Natural killer cell (primary cell): ENCODE results near the gene LEMD2. TPM values are rescaled to one million over a fixed set of nuclear protein-coding genes. Genes with fewer than 3 reads are reported as not detected.

ENCODE experiments used
- ATAC-seq, 3 donors: fragments of 150-1000 bp in 2 of 3; fragments of 200-7000 bp in 1 of 3; cut with Tn5 transposase; 1 replicate in 1 of 3; 2 replicates in 2 of 3; pipeline ENCODE4 v1.10.0; 2021; ENCODE audit warnings: mild to moderate bottlenecking in 2 of 3, moderate library complexity in 2 of 3
- DNase-seq, 2 donors: peaks; one replicate each; pipeline versions ENCODE4 v3.0.0 to v3.0.0-alpha.2; 2013 to 2021; ENCODE audit warnings: mixed read lengths in 1 of 2
- H3K27ac ChIP-seq: one replicate; pipeline ENCODE4 v1.5.1; 2013; ENCODE audit warnings: mild to moderate bottlenecking, low read length
- H3K27me3 ChIP-seq: one replicate; pipeline ENCODE4 v1.6.1; 2013; ENCODE audit warnings: low read length; ENCODE audit not compliant: control insufficient read depth, insufficient read depth
- H3K36me3 ChIP-seq: one replicate; pipeline ENCODE4 v1.6.1; 2013; ENCODE audit warnings: low read length; ENCODE audit not compliant: control insufficient read depth, insufficient read depth
- H3K4me1 ChIP-seq: one replicate; pipeline ENCODE4 v1.6.1; 2013; ENCODE audit warnings: low read length; ENCODE audit not compliant: control insufficient read depth, insufficient read depth
- H3K4me3 ChIP-seq: one replicate; pipeline ENCODE4 v1.5.1; 2013; ENCODE audit warnings: low read length
- H3K9me3 ChIP-seq: one replicate; pipeline ENCODE4 v1.6.1; 2013; ENCODE audit warnings: low read length; ENCODE audit not compliant: control insufficient read depth, insufficient read depth
- H3K27ac Mint-ChIP-seq, 2 donors: one replicate each; pipeline ENCODE4 v1.8.0; 2022; ENCODE audit warnings: mild to moderate bottlenecking in 2 of 2, mixed read lengths in 2 of 2, moderate library complexity in 1 of 2
- H3K27me3 Mint-ChIP-seq, 2 donors: one replicate each; pipeline ENCODE4 v1.8.0; 2022; ENCODE audit warnings: low read depth in 2 of 2, mixed read lengths in 2 of 2
- H3K36me3 Mint-ChIP-seq: one replicate; pipeline ENCODE4 v1.8.0; 2022; ENCODE audit warnings: mixed read lengths
- H3K4me1 Mint-ChIP-seq, 2 donors: one replicate each; pipeline ENCODE4 v1.8.0; 2022; ENCODE audit warnings: mixed read lengths in 2 of 2
- H3K4me3 Mint-ChIP-seq: one replicate; pipeline ENCODE4 v1.8.0; 2022; ENCODE audit warnings: mild to moderate bottlenecking, moderate library complexity, mixed read lengths
- H3K9me3 Mint-ChIP-seq, 2 donors: one replicate each; pipeline ENCODE4 v1.8.0; 2022; ENCODE audit warnings: mixed read lengths in 2 of 2
- CTCF ChIP-seq: fragments of 200-600 bp; IDR thresholded peaks from one replicate; pipeline ENCODE4 v1.8.0; 2022; ENCODE audit warnings: antibody characterized with exemption
- WGBS: methylation state at CpG from one replicate; pipeline ENCODE4 v1.1.7; 2013; ENCODE audit warnings: missing lambda C conversion rate; ENCODE audit not compliant: insufficient coverage; 5-methylcytosine and 5-hydroxymethylcytosine counted together
- intact Hi-C: fragments of 100-400 bp; cut with micrococcal nuclease; formaldehyde crosslinking; loops from one replicate; pipeline ENCODE4 v1.14.2; 2022
- total RNA-seq, 4 donors: library from RNA; stranded (reverse); fragments of 120-200 nt in 1 of 4; gene quantifications; one replicate each; pipeline versions ENCODE4 v1.2.3 to v1.2.4, GENCODE V29; 2013 to 2022

LEMD2 gene
- total RNA-seq, 3 donors from 2014 or later (not counting 1 experiment from before 2014, with no cell fraction given): 109 to 133 (median 121) TPM

GRCh38 chr6:33779895-33780294, 9.0 kb downstream of the LEMD2 start:
- no peaks in the 10 kb centered on the region for H3K27me3 ChIP-seq
- DNase-seq (no peak), ATAC-seq (no peak)
- no peak for TF ChIP-seq CTCF
- H3K4me3 Mint-ChIP-seq: no peak overlapping the region
- no peaks in the 10 kb centered on the region for H3K9me3 Mint-ChIP-seq
- no peak overlapping the region for H3K4me3 ChIP-seq
- H3K27me3 Mint-ChIP-seq: no peaks in the 10 kb centered on the region
- intact Hi-C loops: no loop called here
- H3K27ac Mint-ChIP-seq: no peak overlapping the region
- H3K27ac ChIP-seq: no peak overlapping the region
- H3K4me1 ChIP-seq: peaks cover 4% of the 10 kb centered on the region
- H3K4me1 Mint-ChIP-seq: peaks cover 13 to 26% of the 10 kb centered on the region in 2 donors
- no peaks in the 10 kb centered on the region for H3K9me3 ChIP-seq
- peaks cover 94% of the 10 kb centered on the region for H3K36me3 ChIP-seq
- no peaks in the 10 kb centered on the region for H3K36me3 Mint-ChIP-seq
- 92% methylated on average over 14 of the region's 14 CpGs for WGBS

- DNase-seq: no peak
- Mint-ChIP-seq H3K4me3 (no peak overlapping the region), H3K9me3 (no peaks in the 10 kb centered on the region), H3K27me3 (no peaks in the 10 kb centered on the region), H3K36me3 (no peaks in the 10 kb centered on the region), H3K4me1 (peaks cover 7 to 20% of the 10 kb centered on the region in 2 donors), H3K27ac (no peak overlapping the region)
- H3K36me3 ChIP-seq: peaks cover 94% of the 10 kb centered on the region
- intact Hi-C loops: no loop called here
- ATAC-seq: no peak
- no peak overlapping the region for H3K27ac ChIP-seq
- no peak for TF ChIP-seq CTCF
- H3K9me3 ChIP-seq: no peaks in the 10 kb centered on the region
- over 99% methylated on average over 5 of the region's 7 CpGs for WGBS
- H3K4me1 ChIP-seq: no peaks in the 10 kb centered on the region
- H3K27me3 ChIP-seq: no peaks in the 10 kb centered on the region
- no peak overlapping the region for H3K4me3 ChIP-seq
Measured at GRCh38 chr6:33779290-33779689, 9.6 kb downstream of the LEMD2 start.

- Mint-ChIP-seq H3K36me3 (no peaks in the 10 kb centered on the region), H3K4me3 (no peak overlapping the region), H3K4me1 (peaks cover 7 to 18% of the 10 kb centered on the region in 2 donors), H3K27me3 (no peaks in the 10 kb centered on the region), H3K27ac (no peak overlapping the region), H3K9me3 (no peaks in the 10 kb centered on the region)
- Histone ChIP-seq H3K4me1 (no peaks in the 10 kb centered on the region), H3K27me3 (no peaks in the 10 kb centered on the region), H3K9me3 (no peaks in the 10 kb centered on the region), H3K27ac (no peak overlapping the region), H3K36me3 (peaks cover 91% of the 10 kb centered on the region), H3K4me3 (no peak overlapping the region)
- no peak for TF ChIP-seq CTCF
- intact Hi-C loops: no loop called here
- no peak for DNase-seq
- 94% methylated on average over 12 of the region's 12 CpGs for WGBS
- ATAC-seq: no peak
Measured at GRCh38 chr6:33778444-33779121, 10.3 kb downstream of the LEMD2 start.
